Measurements from ENCODE around the gene UGT1A5.

DNA sequence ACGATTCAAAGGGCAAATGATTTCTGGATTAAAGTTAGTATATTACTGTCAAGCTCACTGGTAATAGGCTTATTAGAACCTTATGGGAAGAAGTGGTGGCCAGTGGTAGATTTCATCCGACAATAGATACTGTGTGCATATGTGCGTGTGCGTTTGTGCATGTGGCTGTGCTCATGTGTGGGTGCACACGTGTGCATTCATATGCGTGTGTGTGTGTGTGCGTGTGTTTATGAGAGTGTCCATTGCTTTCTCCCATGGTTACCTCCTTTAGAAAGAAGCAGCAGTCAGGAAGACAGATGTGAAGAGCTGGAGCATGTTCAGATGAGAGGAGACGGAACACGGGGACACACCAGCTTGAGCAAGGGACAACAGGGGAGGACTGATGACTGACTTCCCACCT lies 56.6 kb downstream of the UGT1A5 start:
- TF ChIP-seq CTCF (conservative IDR thresholded peaks at IDR 0.05; ENCODE audit: low read depth, low read length) (no peak), EZH2 (IDR thresholded peaks at IDR 0.05; ENCODE audit: borderline replicate concordance, low read depth, low read length, poor library complexity, severe bottlenecking) (no peak)

Measured in A673 (cell line).